ENCODE measurements around the gene HIPK1. TPM values are rescaled to one million over a fixed set of nuclear protein-coding genes. Genes with fewer than 3 reads are reported as not detected.

HIPK1 gene
- total RNA-seq, 1 experiment from 2014 or later: 41.5 TPM

GRCh38 chr1:114000406-114000805 lies 71.3 kb downstream of the HIPK1 start:
- CTCF ChIA-PET: no interaction called here
- TF ChIP-seq SIN3A (IDR thresholded peaks at IDR 0.05; ENCODE audit: borderline replicate concordance, insufficient read depth, low read depth, low read length) (no peak), TCF7L2 (IDR thresholded peaks at IDR 0.05; ENCODE audit: low read depth, low read length) (no peak), CTCF (IDR thresholded peaks at IDR 0.05) (no peak), POLR2AphosphoS5 (IDR thresholded peaks at IDR 0.05; ENCODE audit: low read depth, low read length) (no peak)
- TF ChIP-seq, protein P1, sequence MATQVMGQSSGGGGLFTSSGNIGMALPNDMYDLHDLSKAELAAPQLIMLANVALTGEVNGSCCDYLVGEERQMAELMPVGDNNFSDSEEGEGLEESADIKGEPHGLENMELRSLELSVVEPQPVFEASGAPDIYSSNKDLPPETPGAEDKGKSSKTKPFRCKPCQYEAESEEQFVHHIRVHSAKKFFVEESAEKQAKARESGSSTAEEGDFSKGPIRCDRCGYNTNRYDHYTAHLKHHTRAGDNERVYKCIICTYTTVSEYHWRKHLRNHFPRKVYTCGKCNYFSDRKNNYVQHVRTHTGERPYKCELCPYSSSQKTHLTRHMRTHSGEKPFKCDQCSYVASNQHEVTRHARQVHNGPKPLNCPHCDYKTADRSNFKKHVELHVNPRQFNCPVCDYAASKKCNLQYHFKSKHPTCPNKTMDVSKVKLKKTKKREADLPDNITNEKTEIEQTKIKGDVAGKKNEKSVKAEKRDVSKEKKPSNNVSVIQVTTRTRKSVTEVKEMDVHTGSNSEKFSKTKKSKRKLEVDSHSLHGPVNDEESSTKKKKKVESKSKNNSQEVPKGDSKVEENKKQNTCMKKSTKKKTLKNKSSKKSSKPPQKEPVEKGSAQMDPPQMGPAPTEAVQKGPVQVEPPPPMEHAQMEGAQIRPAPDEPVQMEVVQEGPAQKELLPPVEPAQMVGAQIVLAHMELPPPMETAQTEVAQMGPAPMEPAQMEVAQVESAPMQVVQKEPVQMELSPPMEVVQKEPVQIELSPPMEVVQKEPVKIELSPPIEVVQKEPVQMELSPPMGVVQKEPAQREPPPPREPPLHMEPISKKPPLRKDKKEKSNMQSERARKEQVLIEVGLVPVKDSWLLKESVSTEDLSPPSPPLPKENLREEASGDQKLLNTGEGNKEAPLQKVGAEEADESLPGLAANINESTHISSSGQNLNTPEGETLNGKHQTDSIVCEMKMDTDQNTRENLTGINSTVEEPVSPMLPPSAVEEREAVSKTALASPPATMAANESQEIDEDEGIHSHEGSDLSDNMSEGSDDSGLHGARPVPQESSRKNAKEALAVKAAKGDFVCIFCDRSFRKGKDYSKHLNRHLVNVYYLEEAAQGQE (IDR thresholded peaks at IDR 0.05; ENCODE audit: insufficient read depth in 1 of 2, low read depth in 2 of 2, low read length in 1 of 2): no peak
- intact Hi-C loops (cut with micrococcal nuclease; ENCODE audit: unreplicated experiment): no loop called here

DNA sequence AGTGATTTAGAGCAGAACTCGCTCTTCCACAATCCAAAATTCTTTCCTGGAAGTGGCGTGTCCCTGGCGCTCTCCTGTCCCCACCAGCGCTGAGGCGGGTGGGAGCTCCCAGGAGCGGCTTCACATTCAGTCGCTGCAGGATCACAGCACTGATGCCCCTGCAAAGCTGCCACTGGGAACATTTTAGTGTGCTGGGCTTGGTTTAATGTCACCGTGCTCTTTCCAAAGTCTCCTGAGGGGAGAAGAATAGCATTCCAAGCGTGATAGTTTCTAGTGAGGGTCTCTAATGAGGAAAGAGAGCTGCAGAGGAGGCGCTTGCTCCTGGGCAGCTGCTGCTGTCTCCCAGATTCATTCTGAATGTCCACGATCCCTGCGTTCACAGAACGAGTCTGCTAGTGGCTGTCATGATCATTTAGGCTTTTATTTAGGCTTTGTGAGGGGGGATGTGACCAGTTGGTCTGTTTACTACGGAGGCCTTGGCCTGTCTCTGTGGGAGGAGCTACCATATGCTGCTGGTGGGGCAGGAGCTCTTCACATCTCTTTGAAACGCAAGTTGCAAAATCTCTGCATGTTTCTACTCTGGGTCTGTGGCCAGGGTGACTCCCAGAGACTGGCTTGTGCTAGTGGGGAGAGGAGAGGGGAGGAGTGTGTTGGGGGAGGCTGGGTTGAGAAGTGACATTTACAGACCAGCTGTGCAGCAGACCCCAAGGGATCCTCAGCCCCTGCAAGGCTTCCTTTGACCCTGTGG lies 73.5 kb downstream of the HIPK1 start:
- no TSS peak for BruUV-seq (replicated peaks)
- CTCF ChIA-PET: interaction anchor here (0.5 kb wide), 1 partner anchor 110 kb away, joined by 4 read pairs; no protein-coding TSS in a partner anchor

More at GRCh38 chr1:114000406-114000805, 71.3 kb downstream of the HIPK1 start:
- POLR2A ChIA-PET: no interaction called here
- Histone ChIP-seq H3K4me1 (ENCODE audit: control insufficient read depth, insufficient read depth, low read length) (no peaks in the 10 kb centered on the region), H3K27ac (ENCODE audit: low read length) (no peak overlapping the region), H3K4me3 (ENCODE audit: low read depth in 2 of 2, low read length in 2 of 2) (no peak overlapping the region), H3K9me3 (ENCODE audit: control insufficient read depth, insufficient read depth, low read depth, low read length) (no peaks in the 10 kb centered on the region), H3K36me3 (ENCODE audit: control insufficient read depth, insufficient read depth, low read length) (no peaks in the 10 kb centered on the region), H3K27me3 (ENCODE audit: control insufficient read depth, insufficient read depth, low read length) (no peaks in the 10 kb centered on the region)
- no peak for ATAC-seq
- in situ Hi-C loops (cut with HindIII; ENCODE audit: low pct_unique_long_range_greater_than_20kb, low sequenced_read_pairs): no loop called here
- no TSS peak for BruUV-seq (replicated peaks)
- DNase-seq (ENCODE audit: low read depth, low spot score): no peak

More for the DNA sequence above, 73.5 kb downstream of the HIPK1 start:
- ATAC-seq (no peak), DNase-seq (ENCODE audit: low read depth, low spot score) (no peak)
- no peak for TF ChIP-seq CTCF (IDR thresholded peaks at IDR 0.05)
- TF ChIP-seq, protein P1 (IDR thresholded peaks at IDR 0.05; ENCODE audit: insufficient read depth in 1 of 2, low read depth in 2 of 2, low read length in 1 of 2): no peak
- TF ChIP-seq POLR2AphosphoS5 (IDR thresholded peaks at IDR 0.05; ENCODE audit: low read depth, low read length): no peak
- TF ChIP-seq TCF7L2 (IDR thresholded peaks at IDR 0.05; ENCODE audit: low read depth, low read length): no peak
- no peak for TF ChIP-seq SIN3A (IDR thresholded peaks at IDR 0.05; ENCODE audit: borderline replicate concordance, insufficient read depth, low read depth, low read length)
- no peak overlapping the region for H3K4me3 ChIP-seq (ENCODE audit: low read depth in 2 of 2, low read length in 2 of 2)
- H3K9me3 ChIP-seq (ENCODE audit: control insufficient read depth, insufficient read depth, low read depth, low read length): no peaks in the 10 kb centered on the region
- no peak overlapping the region for H3K27ac ChIP-seq (ENCODE audit: low read length)
- no peaks in the 10 kb centered on the region for H3K27me3 ChIP-seq (ENCODE audit: control insufficient read depth, insufficient read depth, low read length)
- in situ Hi-C loops (cut with HindIII; ENCODE audit: low pct_unique_long_range_greater_than_20kb, low sequenced_read_pairs): no loop called here
- intact Hi-C loops (cut with micrococcal nuclease; ENCODE audit: unreplicated experiment): no loop called here
- H3K4me1 ChIP-seq (ENCODE audit: control insufficient read depth, insufficient read depth, low read length): no peaks in the 10 kb centered on the region
- POLR2A ChIA-PET: no interaction called here
- no peaks in the 10 kb centered on the region for H3K36me3 ChIP-seq (ENCODE audit: control insufficient read depth, insufficient read depth, low read length)

All from Panc1 (cell line).